LNCaP clone FGC (cell line): ENCODE measurements around the gene CXorf65.

Experiments used
- DNase-seq: peaks from one replicate; pipeline ENCODE4 v3.0.0-alpha.2; 2011; ENCODE audit warnings: low read depth
- H3K4me3 ChIP-seq: 2 replicates; pipeline ENCODE4 v1.5.1; 2011; ENCODE audit warnings: mild to moderate bottlenecking, low read depth, low read length, control low read depth
- CTCF ChIP-seq: IDR thresholded peaks from 2 replicates; pipeline ENCODE4 v1.5.1; 2012; ENCODE audit warnings: mild to moderate bottlenecking; ENCODE audit not compliant: control insufficient read depth, insufficient read depth; ENCODE audit errors: extremely low read depth

Gene CXorf65

GRCh38 chrX:71106427-71106826 lies at the start of gene CXorf65:
TSS of gene CXorf65 (minus strand) at chrX:71106740. CDS start at chrX:71106556, 184 bp downstream.
- H3K4me3 ChIP-seq: no peak within 1 kb of the TSS
- no peak for TF ChIP-seq CTCF
- DNase-seq: no peak

GRCh38 chrX:71154641-71155040 lies 48.1 kb upstream of the CXorf65 start:
- no peak overlapping the region for H3K4me3 ChIP-seq
- DNase-seq: no peak
- TF ChIP-seq CTCF: no peak

- H3K4me3 ChIP-seq: no peak overlapping the region
- DNase-seq: no peak
- no peak for TF ChIP-seq CTCF
Observed at GRCh38 chrX:71154196-71154595, 47.7 kb upstream of the CXorf65 start.

GRCh38 chrX:71151366-71151765 lies 44.8 kb upstream of the CXorf65 start:
- no peak for TF ChIP-seq CTCF
- H3K4me3 ChIP-seq: no peak overlapping the region
- no peak for DNase-seq

GRCh38 chrX:71148278-71148663 lies 41.7 kb upstream of the CXorf65 start:
- DNase-seq: no peak
- no peak overlapping the region for H3K4me3 ChIP-seq
- no peak for TF ChIP-seq CTCF

GRCh38 chrX:71147496-71148277 lies 41.1 kb upstream of the CXorf65 start:
- TF ChIP-seq CTCF: no peak
- DNase-seq: no peak
- H3K4me3 ChIP-seq: no peak overlapping the region

GRCh38 chrX:71144651-71145050 lies 38.1 kb upstream of the CXorf65 start, which contains the start of gene NLGN3:
TSS of gene NLGN3 (plus strand) at chrX:71144841. CDS start at chrX:71147750, 2,909 bp downstream.
- TF ChIP-seq CTCF: no peak
- no peak for DNase-seq
- no peak within 1 kb of the TSS for H3K4me3 ChIP-seq
